SK-N-SH treated with all-trans-retinoic acid at 6 μM for 48 hours (cell line): ENCODE data around the gene POLR2F.

ENCODE experiments used
- ATAC-seq: fragments of 200-7000 bp; cut with Tn5 transposase; 3 replicates; pipeline ENCODE4 v1.9.1; 2020; ENCODE audit warnings: mild to moderate bottlenecking, moderate library complexity
- ARNTL ChIP-seq: fragments of 450-650 bp; formaldehyde crosslinking; IDR thresholded peaks from 2 replicates; pipeline ENCODE4 v1.5.0; 2020; ENCODE audit warnings: low read depth, mild to moderate bottlenecking, moderate library complexity, borderline replicate concordance
- BACH2 ChIP-seq: fragments of 250-450 bp; sonication (Bioruptor Pico); IDR thresholded peaks from 2 replicates; pipeline ENCODE4 v1.9.0; 2021; ENCODE audit warnings: mild to moderate bottlenecking, borderline replicate concordance
- CSDC2 ChIP-seq: fragments of 250-450 bp; sonication (Bioruptor Pico); IDR thresholded peaks from 2 replicates; pipeline ENCODE4 v1.5.0; 2020; ENCODE audit warnings: mild to moderate bottlenecking, moderate library complexity
- ESRRG ChIP-seq: fragments of 250-450 bp; sonication (Bioruptor Pico); IDR thresholded peaks from 2 replicates; pipeline ENCODE4 v1.6.1; 2021; ENCODE audit warnings: mild to moderate bottlenecking
- GLIS3 ChIP-seq: fragments of 250-450 bp; sonication (Bioruptor Pico); IDR thresholded peaks from 2 replicates; pipeline ENCODE4 v1.5.0; 2020; ENCODE audit warnings: mild to moderate bottlenecking, moderate library complexity
- ISL1 ChIP-seq: fragments of 250-450 bp; sonication (Bioruptor Pico); IDR thresholded peaks from 2 replicates; pipeline ENCODE4 v2.1.2; 2022; ENCODE audit warnings: mild to moderate bottlenecking, moderate library complexity
- OSR1 ChIP-seq: fragments of 250-450 bp; sonication (Bioruptor Pico); IDR thresholded peaks from 2 replicates; pipeline ENCODE4 v1.8.0; 2022; ENCODE audit warnings: moderate library complexity, mild to moderate bottlenecking, inconsistent platforms
- PPARA ChIP-seq: fragments of 250-450 bp; sonication (Bioruptor Pico); IDR thresholded peaks from 2 replicates; pipeline ENCODE4 v1.5.0; 2020; ENCODE audit warnings: mild to moderate bottlenecking, borderline replicate concordance
- RARB ChIP-seq: fragments of 250-450 bp; sonication (Bioruptor Pico); IDR thresholded peaks from 2 replicates; pipeline ENCODE4 v1.8.0; 2021; ENCODE audit warnings: mild to moderate bottlenecking, moderate library complexity
- SNAI2 ChIP-seq: fragments of 250-450 bp; sonication (Bioruptor Pico); IDR thresholded peaks from 2 replicates; pipeline ENCODE4 v1.5.0; 2020; ENCODE audit warnings: mild to moderate bottlenecking, moderate library complexity
- TCF4 ChIP-seq: fragments of 250-450 bp; sonication (Bioruptor Pico); IDR thresholded peaks from 2 replicates; pipeline ENCODE4 v1.8.0; 2021; ENCODE audit warnings: mild to moderate bottlenecking, moderate library complexity, borderline replicate concordance
- TOX ChIP-seq: fragments of 250-450 bp; sonication (Bioruptor Pico); IDR thresholded peaks from 2 replicates; pipeline ENCODE4 v1.8.0; 2021; ENCODE audit warnings: mild to moderate bottlenecking, moderate library complexity, borderline replicate concordance
- ZC3H10 ChIP-seq: fragments of 250-450 bp; sonication (Bioruptor Pico); IDR thresholded peaks from 2 replicates; pipeline ENCODE4 v1.5.1; 2021; ENCODE audit warnings: mild to moderate bottlenecking, moderate library complexity
- ZFP3 ChIP-seq: fragments of 250-450 bp; sonication (Bioruptor Pico); IDR thresholded peaks from 2 replicates; pipeline ENCODE4 v1.5.0; 2020; ENCODE audit warnings: mild to moderate bottlenecking, moderate library complexity
- ZFP30 ChIP-seq: fragments of 450-650 bp; formaldehyde crosslinking; IDR thresholded peaks from 2 replicates; pipeline ENCODE4 v1.5.0; 2022; ENCODE audit warnings: mild to moderate bottlenecking, moderate library complexity
- ZNF565 ChIP-seq: fragments of 450-650 bp; formaldehyde crosslinking; conservative IDR thresholded peaks from 2 replicates; pipeline ENCODE4 v1.5.0; 2020; ENCODE audit warnings: low read depth, mild to moderate bottlenecking, moderate library complexity
- ZNF70 ChIP-seq: fragments of 450-650 bp; formaldehyde crosslinking; IDR thresholded peaks from 2 replicates; pipeline ENCODE4 v1.5.0; 2020; ENCODE audit warnings: mild to moderate bottlenecking, moderate library complexity
- ZNF8 ChIP-seq: fragments of 450-650 bp; formaldehyde crosslinking; IDR thresholded peaks from 2 replicates; pipeline ENCODE4 v1.5.0; 2020; ENCODE audit warnings: mild to moderate bottlenecking, moderate library complexity
- TF ChIP-seq, protein P1 (sequence below): fragments of 250-450 bp; sonication (Bioruptor Pico); IDR thresholded peaks from 2 replicates; pipeline ENCODE4 v1.8.0; 2020; ENCODE audit warnings: mild to moderate bottlenecking, moderate library complexity, borderline replicate concordance
- TF ChIP-seq, protein P2 (sequence below): fragments of 250-450 bp; sonication (Bioruptor Pico); IDR thresholded peaks from 2 replicates; pipeline ENCODE4 v1.5.1; 2021; ENCODE audit warnings: mild to moderate bottlenecking, moderate library complexity
- TF ChIP-seq, protein P3 (sequence below): fragments of 250-450 bp; sonication (Bioruptor Pico); IDR thresholded peaks from 2 replicates; pipeline ENCODE4 v1.5.0; 2020; ENCODE audit warnings: mild to moderate bottlenecking, moderate library complexity
- TF ChIP-seq, protein P4 (sequence below): fragments of 250-450 bp; sonication (Bioruptor Pico); IDR thresholded peaks from 2 replicates; pipeline ENCODE4 v1.5.1; 2020; ENCODE audit warnings: low read depth, mild to moderate bottlenecking, moderate library complexity

The POLR2F gene

DNA sequence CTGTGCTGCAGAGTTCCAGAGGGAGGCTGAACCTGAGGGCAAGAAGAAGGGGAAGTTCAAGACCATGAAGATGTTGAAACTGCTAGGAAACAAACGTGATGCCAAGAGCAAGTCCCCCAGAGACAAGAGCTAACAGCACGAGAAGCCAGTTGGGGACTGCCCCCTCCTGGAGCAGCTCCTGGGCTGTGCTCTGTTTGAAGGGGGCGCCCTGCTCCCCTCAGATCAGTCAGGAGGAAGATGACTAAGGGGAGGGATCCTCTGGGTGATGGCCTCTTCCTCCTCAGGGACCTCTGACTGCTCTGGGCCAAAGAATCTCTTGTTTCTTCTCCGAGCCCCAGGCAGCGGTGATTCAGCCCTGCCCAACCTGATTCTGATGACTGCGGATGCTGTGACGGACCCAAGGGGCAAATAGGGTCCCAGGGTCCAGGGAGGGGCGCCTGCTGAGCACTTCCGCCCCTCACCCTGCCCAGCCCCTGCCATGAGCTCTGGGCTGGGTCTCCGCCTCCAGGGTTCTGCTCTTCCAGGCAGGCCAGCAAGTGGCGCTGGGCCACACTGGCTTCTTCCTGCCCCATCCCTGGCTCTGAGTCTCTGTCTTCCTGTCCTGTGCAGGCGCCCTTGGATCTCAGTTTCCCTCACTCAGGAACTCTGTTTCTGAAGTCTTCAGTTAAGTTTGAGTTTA, 12.7 kb upstream of the POLR2F start:
- no peak for ATAC-seq
- TF ChIP-seq ZFP3 (CRISPR knock-in tag) (no peak), ZC3H10 (CRISPR knock-in tag) (no peak), ZFP30 (CRISPR knock-in tag) (no peak), GLIS3 (CRISPR knock-in tag) (no peak), CSDC2 (CRISPR knock-in tag) (no peak), ESRRG (CRISPR knock-in tag) (no peak), ISL1 (CRISPR knock-in tag) (no peak), SNAI2 (CRISPR knock-in tag) (no peak), ZNF8 (CRISPR knock-in tag) (no peak), ARNTL (CRISPR knock-in tag) (no peak), RARB (CRISPR knock-in tag) (no peak), ZNF565 (CRISPR knock-in tag) (no peak), ZNF70 (no peak), OSR1 (CRISPR knock-in tag) (no peak), TCF4 (CRISPR knock-in tag) (no peak), BACH2 (no peak)
- TF ChIP-seq, protein P1, sequence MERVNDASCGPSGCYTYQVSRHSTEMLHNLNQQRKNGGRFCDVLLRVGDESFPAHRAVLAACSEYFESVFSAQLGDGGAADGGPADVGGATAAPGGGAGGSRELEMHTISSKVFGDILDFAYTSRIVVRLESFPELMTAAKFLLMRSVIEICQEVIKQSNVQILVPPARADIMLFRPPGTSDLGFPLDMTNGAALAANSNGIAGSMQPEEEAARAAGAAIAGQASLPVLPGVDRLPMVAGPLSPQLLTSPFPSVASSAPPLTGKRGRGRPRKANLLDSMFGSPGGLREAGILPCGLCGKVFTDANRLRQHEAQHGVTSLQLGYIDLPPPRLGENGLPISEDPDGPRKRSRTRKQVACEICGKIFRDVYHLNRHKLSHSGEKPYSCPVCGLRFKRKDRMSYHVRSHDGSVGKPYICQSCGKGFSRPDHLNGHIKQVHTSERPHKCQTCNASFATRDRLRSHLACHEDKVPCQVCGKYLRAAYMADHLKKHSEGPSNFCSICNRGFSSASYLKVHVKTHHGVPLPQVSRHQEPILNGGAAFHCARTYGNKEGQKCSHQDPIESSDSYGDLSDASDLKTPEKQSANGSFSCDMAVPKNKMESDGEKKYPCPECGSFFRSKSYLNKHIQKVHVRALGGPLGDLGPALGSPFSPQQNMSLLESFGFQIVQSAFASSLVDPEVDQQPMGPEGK (CRISPR knock-in tag): no peak
- TF ChIP-seq, protein P2, sequence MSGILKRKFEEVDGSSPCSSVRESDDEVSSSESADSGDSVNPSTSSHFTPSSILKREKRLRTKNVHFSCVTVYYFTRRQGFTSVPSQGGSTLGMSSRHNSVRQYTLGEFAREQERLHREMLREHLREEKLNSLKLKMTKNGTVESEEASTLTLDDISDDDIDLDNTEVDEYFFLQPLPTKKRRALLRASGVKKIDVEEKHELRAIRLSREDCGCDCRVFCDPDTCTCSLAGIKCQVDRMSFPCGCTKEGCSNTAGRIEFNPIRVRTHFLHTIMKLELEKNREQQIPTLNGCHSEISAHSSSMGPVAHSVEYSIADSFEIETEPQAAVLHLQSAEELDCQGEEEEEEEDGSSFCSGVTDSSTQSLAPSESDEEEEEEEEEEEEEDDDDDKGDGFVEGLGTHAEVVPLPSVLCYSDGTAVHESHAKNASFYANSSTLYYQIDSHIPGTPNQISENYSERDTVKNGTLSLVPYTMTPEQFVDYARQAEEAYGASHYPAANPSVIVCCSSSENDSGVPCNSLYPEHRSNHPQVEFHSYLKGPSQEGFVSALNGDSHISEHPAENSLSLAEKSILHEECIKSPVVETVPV: no peak
- TF ChIP-seq, protein P3, sequence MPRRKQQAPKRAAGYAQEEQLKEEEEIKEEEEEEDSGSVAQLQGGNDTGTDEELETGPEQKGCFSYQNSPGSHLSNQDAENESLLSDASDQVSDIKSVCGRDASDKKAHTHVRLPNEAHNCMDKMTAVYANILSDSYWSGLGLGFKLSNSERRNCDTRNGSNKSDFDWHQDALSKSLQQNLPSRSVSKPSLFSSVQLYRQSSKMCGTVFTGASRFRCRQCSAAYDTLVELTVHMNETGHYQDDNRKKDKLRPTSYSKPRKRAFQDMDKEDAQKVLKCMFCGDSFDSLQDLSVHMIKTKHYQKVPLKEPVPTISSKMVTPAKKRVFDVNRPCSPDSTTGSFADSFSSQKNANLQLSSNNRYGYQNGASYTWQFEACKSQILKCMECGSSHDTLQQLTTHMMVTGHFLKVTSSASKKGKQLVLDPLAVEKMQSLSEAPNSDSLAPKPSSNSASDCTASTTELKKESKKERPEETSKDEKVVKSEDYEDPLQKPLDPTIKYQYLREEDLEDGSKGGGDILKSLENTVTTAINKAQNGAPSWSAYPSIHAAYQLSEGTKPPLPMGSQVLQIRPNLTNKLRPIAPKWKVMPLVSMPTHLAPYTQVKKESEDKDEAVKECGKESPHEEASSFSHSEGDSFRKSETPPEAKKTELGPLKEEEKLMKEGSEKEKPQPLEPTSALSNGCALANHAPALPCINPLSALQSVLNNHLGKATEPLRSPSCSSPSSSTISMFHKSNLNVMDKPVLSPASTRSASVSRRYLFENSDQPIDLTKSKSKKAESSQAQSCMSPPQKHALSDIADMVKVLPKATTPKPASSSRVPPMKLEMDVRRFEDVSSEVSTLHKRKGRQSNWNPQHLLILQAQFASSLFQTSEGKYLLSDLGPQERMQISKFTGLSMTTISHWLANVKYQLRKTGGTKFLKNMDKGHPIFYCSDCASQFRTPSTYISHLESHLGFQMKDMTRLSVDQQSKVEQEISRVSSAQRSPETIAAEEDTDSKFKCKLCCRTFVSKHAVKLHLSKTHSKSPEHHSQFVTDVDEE (CRISPR knock-in tag): no peak

DNA sequence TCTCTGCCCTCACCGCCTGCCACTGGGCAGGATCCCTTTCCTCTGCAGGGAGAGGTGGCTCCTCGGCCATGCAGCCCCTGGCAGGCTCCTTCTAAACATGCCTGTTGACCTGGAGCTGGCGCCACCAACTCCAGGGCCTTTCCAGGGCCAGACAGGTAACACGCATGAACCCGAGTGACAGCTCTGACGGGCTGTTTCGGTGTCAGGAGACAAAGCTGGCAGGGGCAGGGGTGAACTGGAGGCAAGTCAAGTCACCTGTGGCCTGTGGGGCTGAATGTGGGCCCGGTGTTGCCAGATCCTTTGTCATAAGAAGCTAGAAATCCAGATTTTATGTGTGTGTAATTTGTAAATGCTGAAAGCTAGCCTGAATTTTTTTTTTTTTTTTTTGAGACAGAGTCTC, 11.4 kb upstream of the POLR2F start:
- no peak for ATAC-seq

More for the DNA sequence above, 11.4 kb upstream of the POLR2F start:
- no peak for TF ChIP-seq RARB (CRISPR knock-in tag)
- no peak for TF ChIP-seq OSR1 (CRISPR knock-in tag)
- TF ChIP-seq ZC3H10 (CRISPR knock-in tag): no peak
- no peak for TF ChIP-seq BACH2
- no peak for TF ChIP-seq ESRRG (CRISPR knock-in tag)
- TF ChIP-seq ZFP3 (CRISPR knock-in tag): no peak
- TF ChIP-seq TOX (CRISPR knock-in tag): no peak
- no peak for TF ChIP-seq ZNF565 (CRISPR knock-in tag)
- TF ChIP-seq CSDC2 (CRISPR knock-in tag): no peak
- TF ChIP-seq, protein P3 (CRISPR knock-in tag): no peak
- TF ChIP-seq ZNF8 (CRISPR knock-in tag): no peak
- TF ChIP-seq SNAI2 (CRISPR knock-in tag): no peak
- TF ChIP-seq, protein P2: no peak
- TF ChIP-seq, protein P1 (CRISPR knock-in tag): no peak
- TF ChIP-seq, protein P4, sequence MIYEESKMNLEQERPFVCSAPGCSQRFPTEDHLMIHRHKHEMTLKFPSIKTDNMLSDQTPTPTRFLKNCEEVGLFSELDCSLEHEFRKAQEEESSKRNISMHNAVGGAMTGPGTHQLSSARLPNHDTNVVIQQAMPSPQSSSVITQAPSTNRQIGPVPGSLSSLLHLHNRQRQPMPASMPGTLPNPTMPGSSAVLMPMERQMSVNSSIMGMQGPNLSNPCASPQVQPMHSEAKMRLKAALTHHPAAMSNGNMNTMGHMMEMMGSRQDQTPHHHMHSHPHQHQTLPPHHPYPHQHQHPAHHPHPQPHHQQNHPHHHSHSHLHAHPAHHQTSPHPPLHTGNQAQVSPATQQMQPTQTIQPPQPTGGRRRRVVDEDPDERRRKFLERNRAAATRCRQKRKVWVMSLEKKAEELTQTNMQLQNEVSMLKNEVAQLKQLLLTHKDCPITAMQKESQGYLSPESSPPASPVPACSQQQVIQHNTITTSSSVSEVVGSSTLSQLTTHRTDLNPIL (CRISPR knock-in tag): no peak
- no peak for TF ChIP-seq ARNTL (CRISPR knock-in tag)
- no peak for TF ChIP-seq PPARA (CRISPR knock-in tag)
- no peak for TF ChIP-seq GLIS3 (CRISPR knock-in tag)
- TF ChIP-seq, all 23 proteins: peak for 0
